HG03135 (cell line): Measurements from ENCODE around the gene HPS5.

ENCODE experiments used
- ATAC-seq: cut with Tn5 transposase; IDR thresholded peaks from one replicate; pipeline ENCODE4 v1.9.1; 2021; ENCODE audit warnings: mild to moderate bottlenecking, moderate library complexity; ENCODE audit not compliant: unreplicated experiment

Gene HPS5

GRCh38 chr11:18319914-18320313, 2.0 kb downstream of the HPS5 start:
- no peak for ATAC-seq

- ATAC-seq, result no peak
These were observed 4.4 kb downstream of the HPS5 start for GRCh38 chr11:18317551-18317950.

GRCh38 chr11:18315893-18316292, 6.0 kb downstream of the HPS5 start:
- ATAC-seq, result no peak

GRCh38 chr11:18314784-18315523, 7.0 kb downstream of the HPS5 start:
- ATAC-seq, result no peak

GRCh38 chr11:18313965-18314763, 7.8 kb downstream of the HPS5 start:
- ATAC-seq, result no peak

GRCh38 chr11:18312663-18313420, 9.1 kb downstream of the HPS5 start:
- ATAC-seq, result no peak

- ATAC-seq, result no peak
These were observed 9.9 kb downstream of the HPS5 start for GRCh38 chr11:18312012-18312411.

GRCh38 chr11:18310800-18311340, 11.1 kb downstream of the HPS5 start:
- ATAC-seq, result peak; percentile 63

- ATAC-seq, result no peak
These were observed 12.2 kb downstream of the HPS5 start for GRCh38 chr11:18309691-18310090.

- ATAC-seq, result no peak
These were observed 13.7 kb downstream of the HPS5 start for GRCh38 chr11:18308242-18308641.

GRCh38 chr11:18307461-18308139, 14.3 kb downstream of the HPS5 start:
- ATAC-seq, result no peak

GRCh38 chr11:18304745-18305144, 17.2 kb downstream of the HPS5 start:
- ATAC-seq, result no peak

GRCh38 chr11:18299721-18300120, 22.2 kb downstream of the HPS5 start:
- ATAC-seq, result no peak

GRCh38 chr11:18295316-18295715, 26.6 kb downstream of the HPS5 start:
- no peak for ATAC-seq

GRCh38 chr11:18294862-18295261, 27.1 kb downstream of the HPS5 start:
- no peak for ATAC-seq

GRCh38 chr11:18288911-18289310, 33.0 kb downstream of the HPS5 start:
- no peak for ATAC-seq

- ATAC-seq, result no peak
These were observed 36.1 kb downstream of the HPS5 start for GRCh38 chr11:18285841-18286240.

GRCh38 chr11:18282626-18283025, 39.3 kb downstream of the HPS5 start:
- ATAC-seq, result no peak

- peak; percentile 89 for ATAC-seq
These were observed 41.4 kb downstream of the HPS5 start for GRCh38 chr11:18280438-18281045.

- no peak for ATAC-seq
These were observed 44.2 kb downstream of the HPS5 start for GRCh38 chr11:18277565-18278271.
